Fibroblast of pulmonary artery (primary cell): Measurements from ENCODE around the gene RSRC2.
"Not testable (repeated sequence)": the region's sequence is repeated elsewhere in the genome, so short reads cannot be mapped to it uniquely, and the experiment has no call there.

Source experiments
- DNase-seq: peaks from one replicate; pipeline ENCODE4 v3.0.0-alpha.2; 2010; ENCODE audit warnings: low read depth
- H3K4me3 ChIP-seq: replicated peaks from 2 replicates; pipeline ENCODE4 v1.5.1; 2011; ENCODE audit warnings: low read depth, mild to moderate bottlenecking, control low read depth, low read length, moderate library complexity
- CTCF ChIP-seq: IDR thresholded peaks from 2 replicates; pipeline ENCODE4 v1.5.1; 2011; ENCODE audit warnings: mild to moderate bottlenecking, control low read depth, low read length, inconsistent platforms; ENCODE audit errors: missing control alignments

The RSRC2 gene

GRCh38 chr12:122500685-122501488, 25.8 kb downstream of the RSRC2 start, which contains the start of gene ZCCHC8:
TSS of gene ZCCHC8 (minus strand) at chr12:122500932. CDS start at chr12:122500840, 92 bp downstream.
- peak within 1 kb of the TSS; percentile 95 for H3K4me3 ChIP-seq
- no peak for TF ChIP-seq CTCF
- peak; percentile 98 for DNase-seq

GRCh38 chr12:122499991-122500684, 26.6 kb downstream of the RSRC2 start:
- TF ChIP-seq CTCF = no peak
- DNase-seq = peak; percentile 64
- H3K4me3 ChIP-seq = peak overlapping the region; percentile 95

GRCh38 chr12:122495258-122495657, 31.5 kb downstream of the RSRC2 start:
- H3K4me3 ChIP-seq = no peak overlapping the region
- DNase-seq = no peak
- TF ChIP-seq CTCF = no peak

- H3K4me3 ChIP-seq, DNase-seq: not testable (repeated sequence)
Observed at GRCh38 chr12:122493222-122493621, 33.5 kb downstream of the RSRC2 start.

- no peak overlapping the region for H3K4me3 ChIP-seq
- no peak for TF ChIP-seq CTCF
- DNase-seq = no peak
Observed at GRCh38 chr12:122491991-122492390, 34.7 kb downstream of the RSRC2 start.

- DNase-seq = no peak
- no peak overlapping the region for H3K4me3 ChIP-seq
- no peak for TF ChIP-seq CTCF
Observed at GRCh38 chr12:122489038-122489437, 37.7 kb downstream of the RSRC2 start.

GRCh38 chr12:122487807-122488206, 38.9 kb downstream of the RSRC2 start:
- not testable (repeated sequence) for H3K4me3 ChIP-seq, DNase-seq
